Measurements from ENCODE around the gene CNPY4.

Gene CNPY4

DNA sequence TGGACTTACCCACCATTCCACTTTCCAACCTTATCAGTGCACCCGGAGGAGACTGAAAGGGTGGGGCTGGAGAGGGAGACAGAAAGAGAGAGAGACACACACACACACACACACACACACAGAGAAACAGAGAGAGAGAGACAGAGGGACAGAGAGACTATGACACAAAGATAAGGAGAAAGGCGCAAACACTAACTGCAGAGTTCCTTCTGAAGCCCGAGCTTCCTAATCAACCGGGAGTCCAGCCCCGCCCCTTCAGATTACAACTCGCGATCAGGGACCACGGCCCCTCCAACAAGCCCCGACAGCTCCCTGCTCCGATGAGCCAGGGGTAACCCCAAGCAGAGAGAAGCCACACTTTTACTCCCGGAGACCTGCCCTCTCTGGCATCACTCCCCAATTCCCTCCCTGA, 48.5 kb downstream of the CNPY4 start:
- DNase-seq: no peak

DNA sequence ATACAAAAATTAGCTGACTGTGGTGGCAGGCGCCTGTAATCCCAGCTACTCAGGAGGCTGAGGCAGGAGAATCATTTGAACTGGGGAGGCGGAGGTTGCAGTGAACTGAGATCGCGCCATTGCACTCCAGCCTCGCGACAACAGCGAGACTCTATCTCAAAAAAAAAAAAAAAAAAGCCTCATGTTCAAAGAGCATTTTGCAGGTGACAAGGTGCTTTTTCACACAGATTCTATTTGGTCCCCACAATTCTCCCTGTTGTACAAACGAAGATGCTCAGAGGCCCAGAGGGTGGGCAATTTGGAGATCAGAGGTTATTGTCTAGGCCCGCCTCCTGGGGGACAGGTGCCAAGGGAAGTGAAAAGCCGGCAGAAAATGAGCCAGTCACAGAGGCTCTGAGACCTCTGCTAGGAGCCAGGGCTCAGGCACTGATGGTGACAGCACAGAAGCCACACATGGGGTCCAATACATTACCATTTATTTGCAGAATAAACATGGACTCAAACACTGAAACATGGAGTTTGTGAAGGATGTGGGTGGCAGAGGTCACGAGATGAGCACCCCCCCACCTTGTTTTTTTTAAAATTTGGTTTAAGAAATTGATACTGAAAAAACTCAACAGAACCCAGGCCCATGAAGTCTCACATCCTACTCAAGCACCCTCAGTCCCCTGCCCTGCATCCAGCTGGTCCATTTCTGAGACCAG, 49.9 kb downstream of the CNPY4 start:
- DNase-seq: no peak

DNA sequence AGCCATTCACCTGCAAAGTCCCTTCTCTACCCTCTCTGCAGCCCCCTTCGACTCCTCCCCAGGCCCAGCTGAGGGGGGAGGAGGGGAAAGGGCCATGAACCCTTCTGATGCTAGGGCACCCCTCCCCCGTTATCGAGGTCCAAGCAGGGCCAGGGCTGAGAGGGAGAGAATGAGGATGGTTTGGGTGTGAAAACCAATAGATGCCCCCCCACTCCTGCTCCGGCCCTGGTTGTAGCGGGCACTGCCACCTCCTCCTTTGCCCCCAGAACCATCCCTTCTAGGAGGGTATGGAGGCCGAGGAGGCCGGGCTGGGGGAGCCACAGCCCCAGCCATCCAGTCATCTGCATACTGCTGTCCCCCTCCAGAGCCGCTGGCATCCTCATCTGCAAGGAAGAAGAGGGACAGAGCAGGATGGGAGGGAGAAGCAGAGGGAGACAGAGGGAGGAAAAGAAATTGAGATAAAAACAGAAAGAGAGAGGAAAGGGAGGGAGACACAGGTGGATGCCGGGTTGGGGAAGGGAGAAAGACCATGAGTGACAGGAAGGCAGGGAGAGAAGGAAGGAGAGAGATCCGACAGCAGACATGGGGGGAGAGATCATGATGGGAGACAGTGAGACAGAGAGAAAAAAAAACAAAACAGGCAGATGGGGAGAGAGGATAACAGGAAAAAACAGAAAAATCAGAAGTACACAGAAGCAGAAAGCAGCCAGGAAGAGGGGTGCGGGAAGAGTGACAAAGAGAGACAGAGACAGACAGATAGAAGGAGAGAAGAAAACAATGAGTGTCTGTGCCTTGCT, 50.9 kb downstream of the CNPY4 start:
- DNase-seq: no peak

DNA sequence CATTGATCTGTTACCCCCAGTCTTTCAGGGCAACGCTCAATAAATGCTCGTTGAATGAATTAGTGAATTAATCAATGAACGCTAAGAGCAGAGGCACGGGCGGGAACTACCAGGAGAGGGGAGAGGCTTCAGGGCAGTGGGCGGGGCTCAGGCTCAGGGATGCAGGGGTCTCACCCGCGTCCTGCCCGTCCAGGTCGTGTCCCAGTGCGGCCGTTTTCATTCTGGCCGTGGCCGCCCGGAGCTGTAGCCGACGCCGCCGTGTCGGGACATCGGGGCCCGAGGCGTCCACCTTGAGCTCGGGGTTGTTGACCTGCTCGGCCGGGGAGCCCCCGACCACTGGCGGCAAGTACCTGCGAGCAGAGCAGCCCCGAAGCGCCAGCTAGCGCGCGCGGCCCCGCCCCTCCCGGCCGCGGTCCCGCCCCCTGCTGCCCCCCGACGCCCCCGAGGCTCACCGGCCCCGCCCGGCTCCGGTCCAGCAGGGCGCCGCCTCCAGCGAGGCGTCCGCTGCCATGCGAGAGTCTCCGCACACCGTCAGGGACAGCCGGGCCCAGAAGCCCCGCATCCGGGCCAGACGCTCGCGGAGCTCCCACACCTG, 51.8 kb downstream of the CNPY4 start:
- no peak for DNase-seq

DNA sequence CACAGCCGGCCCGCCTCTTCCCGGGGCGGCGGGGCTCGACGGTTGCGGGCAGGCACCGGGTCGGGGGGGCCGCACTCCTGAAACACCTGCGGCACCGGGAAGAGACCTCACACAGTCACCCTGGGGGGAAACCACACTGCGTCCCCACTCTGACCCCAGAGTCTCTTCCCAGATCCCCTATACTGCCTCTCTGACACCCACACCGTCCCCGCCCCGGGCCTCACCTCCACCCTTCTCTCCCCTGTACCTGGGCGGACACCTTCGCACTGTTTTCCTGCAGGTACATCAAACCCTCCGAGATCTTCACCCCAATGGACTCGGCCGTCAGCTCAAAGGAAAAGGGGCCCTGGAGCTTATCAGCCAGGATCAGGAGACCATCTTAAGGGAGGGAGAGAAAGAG, 52.4 kb downstream of the CNPY4 start:
- DNase-seq: no peak

DNA sequence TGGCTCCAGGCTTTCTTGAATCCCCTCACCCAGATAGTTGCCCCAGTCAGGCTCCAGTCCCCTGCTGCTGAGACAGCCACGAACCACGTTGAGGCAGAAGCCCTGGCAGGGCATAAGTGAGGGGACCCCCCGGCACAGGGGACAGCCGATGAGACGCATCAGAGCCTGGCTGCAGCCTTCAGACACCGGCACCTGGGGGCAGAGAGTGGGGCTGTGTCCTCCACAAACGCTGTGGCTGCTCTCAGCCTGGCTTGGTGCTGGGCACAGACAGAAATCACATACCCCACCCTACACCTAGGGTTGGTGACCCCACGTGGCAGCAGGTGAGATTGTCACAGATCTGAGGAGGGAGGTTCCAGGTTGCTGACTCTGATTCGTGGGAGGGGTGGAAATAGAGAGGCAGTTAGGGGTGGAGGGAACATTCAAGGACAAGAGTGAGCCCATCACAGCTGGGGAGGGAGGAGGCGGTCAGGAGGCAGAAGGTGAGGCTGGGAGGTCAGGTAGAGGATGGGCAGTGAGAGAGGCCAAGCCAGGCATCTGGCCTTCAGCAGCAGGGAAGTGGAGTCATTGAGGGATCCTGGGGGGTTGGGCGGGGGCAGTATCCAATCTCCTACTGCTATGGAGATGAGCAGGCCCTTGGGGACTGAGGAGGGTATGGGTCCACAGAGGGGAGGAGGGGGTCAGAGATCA, 54.5 kb downstream of the CNPY4 start:
- DNase-seq: no peak

DNA sequence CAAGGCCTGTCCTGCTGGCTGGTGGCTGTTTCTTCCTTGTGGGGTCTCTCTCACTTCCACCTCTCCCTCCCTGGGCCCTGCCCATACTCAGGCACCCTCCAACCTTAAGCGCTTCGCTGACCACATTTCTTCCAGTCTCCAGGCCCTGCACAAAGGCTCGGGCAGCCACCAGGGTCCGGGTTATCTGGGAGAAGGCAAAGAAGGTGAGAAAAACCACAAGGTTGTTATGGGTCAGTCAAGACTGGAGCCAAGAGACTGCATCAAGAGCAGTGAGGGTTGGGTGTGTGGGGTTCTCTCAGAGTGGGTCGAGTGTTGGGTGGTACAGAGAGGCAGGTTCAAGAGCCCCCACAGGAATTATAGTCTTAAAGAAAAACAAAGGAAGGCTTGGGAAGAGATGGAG, 55.1 kb downstream of the CNPY4 start:
- no peak for DNase-seq
